Measurements from ENCODE around the gene FRMPD2. TPM values are rescaled to one million over a fixed set of nuclear protein-coding genes. Genes with fewer than 3 reads are reported as not detected.
"Not testable (repeated sequence)": the region's sequence is repeated elsewhere in the genome, so short reads cannot be mapped to it uniquely, and the experiment has no call there.

Gene FRMPD2
- total RNA-seq, 1 donor from 2014 or later = 3.4 TPM

DNA sequence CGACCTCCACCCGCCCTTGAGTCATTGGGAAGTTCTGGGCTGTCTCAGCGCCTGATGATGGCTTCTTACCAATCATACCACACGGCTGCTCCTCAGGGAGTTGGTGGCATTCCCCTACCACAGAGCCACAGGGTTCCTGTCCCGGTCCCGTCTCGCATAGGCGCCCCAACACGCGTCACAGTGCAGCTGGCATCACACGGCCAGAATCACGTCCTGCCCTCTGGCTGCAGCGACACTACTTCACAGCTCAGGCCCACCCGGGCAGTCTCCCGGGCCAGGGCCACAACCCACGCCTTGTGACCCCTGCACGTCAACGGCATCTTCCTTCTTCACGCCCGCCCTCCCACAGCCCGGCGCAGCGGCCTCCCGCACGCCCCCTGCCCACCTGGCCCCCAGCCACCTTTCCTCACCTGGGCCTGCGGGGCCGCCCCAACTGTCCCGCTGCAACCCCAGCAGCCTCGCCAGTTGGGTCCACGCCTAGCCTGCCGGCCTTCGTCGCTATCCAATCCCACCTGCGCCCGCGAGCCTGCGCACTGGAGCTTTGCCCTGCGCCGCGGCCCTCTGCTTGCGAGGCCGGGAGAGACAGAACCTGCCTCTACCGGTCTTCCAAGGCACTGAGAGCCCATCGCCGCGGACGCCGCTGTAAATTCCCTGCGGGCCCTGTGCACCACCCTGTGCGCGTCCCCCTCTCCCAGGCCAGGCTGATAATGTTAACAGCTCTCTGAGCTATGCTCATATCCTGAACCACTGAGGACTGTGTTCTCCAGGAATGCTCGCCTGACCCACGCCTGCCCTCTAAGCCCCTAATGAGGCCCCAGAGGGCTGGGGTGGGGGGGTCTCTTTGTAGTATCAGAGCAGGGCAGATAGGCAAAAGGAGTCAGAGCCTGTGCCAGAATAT, 134.3 kb downstream of the FRMPD2 start:
- DNase-seq (ENCODE audit: low spot score) = not testable (repeated sequence)

DNA sequence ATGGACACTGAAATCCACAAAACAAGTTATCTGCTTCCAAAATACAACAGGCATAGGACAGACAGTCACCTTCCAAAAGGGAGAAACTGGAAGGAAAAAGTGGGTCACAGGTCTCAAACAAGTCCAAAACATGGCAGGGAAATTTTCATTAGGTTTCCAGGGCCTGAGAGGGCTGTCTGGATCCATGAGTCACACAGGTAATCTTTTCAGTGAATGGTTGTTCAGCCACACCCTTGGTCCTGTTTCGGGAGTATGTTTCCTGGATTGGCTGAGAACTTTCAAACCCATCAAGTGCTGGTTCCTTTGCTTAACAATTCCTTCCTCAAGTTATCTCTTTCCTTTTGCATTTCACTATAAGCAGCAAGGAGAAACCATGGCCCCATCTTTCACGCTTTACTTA, 145.5 kb downstream of the FRMPD2 start:
- DNase-seq (ENCODE audit: low spot score) = not testable (repeated sequence)

- not testable (repeated sequence) for DNase-seq (ENCODE audit: low spot score)
Measured at GRCh38 chr10:48126251-48126650, 148.2 kb downstream of the FRMPD2 start.

GRCh38 chr10:48125631-48126030, 148.9 kb downstream of the FRMPD2 start:
- not testable (repeated sequence) for DNase-seq (ENCODE audit: low spot score)

- DNase-seq (ENCODE audit: low spot score) = not testable (repeated sequence)
Measured at GRCh38 chr10:48122618-48123017, 151.9 kb downstream of the FRMPD2 start.

GRCh38 chr10:48110277-48110676, 164.2 kb downstream of the FRMPD2 start:
- not testable (repeated sequence) for DNase-seq (ENCODE audit: low spot score)

Other genes with a start within 250 kb of the FRMPD2 start
- gene MAPK8, start 32.0 kb upstream of the FRMPD2 start, total RNA-seq = 49.3 TPM

Measured in ureter (tissue), 1 donor.